ENCODE results near the gene HS3ST2. TPM values are rescaled to one million over a fixed set of nuclear protein-coding genes. Genes with fewer than 3 reads are reported as not detected.

The HS3ST2 gene
- total RNA-seq, 1 experiment from 2014 or later = 0.61 TPM

- no peak for TF ChIP-seq ZBTB21 (CRISPR knock-in tag; IDR thresholded peaks at IDR 0.05; ENCODE audit: borderline replicate concordance)
Observed at GRCh38 chr16:22946433-22946832, 132.5 kb downstream of the HS3ST2 start (continued).

GRCh38 chr16:22948058-22948602, 134.2 kb downstream of the HS3ST2 start:
- DNase-seq (ENCODE audit: low spot score) (peak; percentile 36), ATAC-seq (peak; percentile 63)
- Mint-ChIP-seq H3K4me3 (peak overlapping the region; percentile 36; the same call in 1 of the 2 replicates), H3K36me3 (no peaks in the 10 kb centered on the region), H3K9me3 (0 out of 2 replicates have a peak, but pooled peaks cover 2% of the 10 kb centered on the region), H3K4me1 (peaks cover 6% of the 10 kb centered on the region), H3K27me3 (ENCODE audit: low read depth) (peaks cover 27% of the 10 kb centered on the region), H3K27ac (no peak overlapping the region)
- CTCF ChIA-PET = interaction anchor here (0.9 to 4.0 kb wide), 5 partner anchors 15 to 54 kb away, joined by 3 to 29 read pairs (median 4); no protein-coding TSS in a partner anchor
- POLR2A ChIA-PET = interaction anchor here (0.6 kb wide), 1 partner anchor 59 kb away, joined by 7 read pairs; no protein-coding TSS in a partner anchor
- TF ChIP-seq AR (CRISPR knock-in tag; IDR thresholded peaks at IDR 0.05) (no peak), GRHL2 (CRISPR knock-in tag; IDR thresholded peaks at IDR 0.05; ENCODE audit: insufficient replicate concordance, severe bottlenecking) (no peak), TP53 (CRISPR knock-in tag; IDR thresholded peaks at IDR 0.05) (no peak), MAX (CRISPR knock-in tag; IDR thresholded peaks at IDR 0.05) (no peak), CREM (CRISPR knock-in tag; IDR thresholded peaks at IDR 0.05) (no peak), USF2 (CRISPR knock-in tag; IDR thresholded peaks at IDR 0.05) (no peak), NFYB (CRISPR knock-in tag; conservative IDR thresholded peaks at IDR 0.05; ENCODE audit: low read depth) (no peak), ZBTB43 (CRISPR knock-in tag; IDR thresholded peaks at IDR 0.05) (no peak), ETV6 (CRISPR knock-in tag; IDR thresholded peaks at IDR 0.05) (no peak), HMGA2 (CRISPR knock-in tag; IDR thresholded peaks at IDR 0.05) (no peak), KAT7 (CRISPR knock-in tag; IDR thresholded peaks at IDR 0.05; ENCODE audit: borderline replicate concordance) (no peak), PRRX2 (CRISPR knock-in tag; IDR thresholded peaks at IDR 0.05) (no peak), MYBL2 (CRISPR knock-in tag; IDR thresholded peaks at IDR 0.05) (no peak; the same call in 1 of the 2 replicates), ZSCAN18 (CRISPR knock-in tag; IDR thresholded peaks at IDR 0.05) (no peak), ATF3 (CRISPR knock-in tag; conservative IDR thresholded peaks at IDR 0.05) (no peak), ESRRA (CRISPR knock-in tag; IDR thresholded peaks at IDR 0.05; ENCODE audit: borderline replicate concordance) (no peak), TEAD1 (CRISPR knock-in tag; IDR thresholded peaks at IDR 0.05) (no peak), ZNF532 (CRISPR knock-in tag; IDR thresholded peaks at IDR 0.05; ENCODE audit: borderline replicate concordance) (no peak), ELF4 (CRISPR knock-in tag; IDR thresholded peaks at IDR 0.05; ENCODE audit: low read depth) (no peak), E2F5 (CRISPR knock-in tag; IDR thresholded peaks at IDR 0.05) (no peak)
